HG03097 (cell line): ENCODE measurements around the gene RTP5.

Source experiments
- ATAC-seq: cut with Tn5 transposase; IDR thresholded peaks from one replicate; pipeline ENCODE4 v1.9.1; 2021; ENCODE audit not compliant: unreplicated experiment, low FRiP score

RTP5 gene

GRCh38 chr2:241857041-241857541 is 12.4 kb upstream of the RTP5 start:
- ATAC-seq = no peak

DNA sequence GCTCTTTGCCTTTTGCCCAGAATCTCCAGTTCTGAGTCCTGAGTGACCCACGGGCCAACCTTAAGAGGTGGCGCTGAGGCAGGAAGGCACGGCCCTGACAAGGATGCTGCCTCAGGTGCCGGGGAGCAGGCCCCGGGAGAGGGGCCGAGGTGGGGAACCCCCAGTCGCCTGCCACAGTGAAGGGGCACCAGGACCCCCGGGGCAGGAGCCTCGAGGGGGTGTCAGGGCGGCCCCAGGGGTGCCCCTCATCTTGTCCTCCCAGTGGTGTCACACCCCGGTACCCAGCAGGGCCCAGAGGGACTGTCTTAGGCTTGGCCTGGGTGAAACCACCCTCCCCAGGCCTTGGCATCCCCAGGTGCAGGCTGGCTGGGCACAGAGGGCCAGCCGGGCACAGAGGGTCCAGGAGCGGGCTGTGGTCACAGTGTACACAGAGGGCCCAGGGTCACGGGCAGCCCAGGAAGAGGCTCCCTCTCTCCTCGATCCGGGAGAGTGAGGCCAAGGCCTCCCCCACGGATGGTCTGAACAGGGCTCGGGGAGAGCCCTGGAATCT is 11.9 kb upstream of the RTP5 start:
- no peak for ATAC-seq

DNA sequence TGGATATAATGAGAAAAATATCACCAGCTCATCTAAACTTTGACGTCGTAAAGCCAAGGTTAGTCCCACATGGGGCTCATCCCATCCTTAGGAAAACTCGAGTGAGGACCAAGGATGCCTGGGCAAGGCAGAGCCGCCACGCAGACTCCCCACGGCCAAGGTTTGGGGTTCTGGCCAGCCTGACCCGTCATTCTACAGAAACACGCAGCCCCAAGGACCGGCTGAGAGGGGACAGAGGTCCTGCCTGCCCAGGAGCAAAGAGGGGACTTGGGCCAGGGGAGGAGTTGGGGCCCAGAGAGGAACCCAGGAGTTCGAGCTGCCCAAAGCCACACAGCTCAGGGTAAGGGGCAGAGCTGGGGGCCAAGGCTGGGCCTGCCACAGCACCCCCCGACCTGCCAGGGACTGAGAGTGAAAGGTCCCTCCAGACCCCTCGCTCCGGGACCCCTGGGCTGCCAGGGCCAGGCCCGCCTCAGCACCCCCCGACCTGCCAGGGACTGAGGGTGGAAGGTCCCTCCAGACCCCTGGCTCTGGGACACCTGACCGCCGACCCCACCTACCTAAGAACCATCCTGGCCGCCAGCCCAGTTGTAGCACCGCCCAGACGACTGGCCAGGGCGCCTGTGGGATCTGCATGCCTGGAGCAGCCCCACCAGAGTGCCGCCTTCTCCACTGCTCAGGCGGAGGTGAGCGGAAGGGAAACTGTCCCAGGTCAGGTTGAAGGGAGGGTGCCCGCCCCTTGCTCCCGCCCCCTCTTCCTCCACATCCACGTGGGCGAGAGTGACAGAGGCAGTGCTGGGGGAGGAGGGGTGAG is 11.1 kb upstream of the RTP5 start, which contains the start of gene PDCD1:
Gene PDCD1, minus strand, starts transcription at position 689 of the 811 bp plus-strand sequence. Its CDS starts 56 bp downstream, at position 633.
- ATAC-seq = no peak

- ATAC-seq = no peak
These were observed 10.5 kb upstream of the RTP5 start for GRCh38 chr2:241859017-241859435.

- no peak for ATAC-seq
These were observed 9.9 kb upstream of the RTP5 start for GRCh38 chr2:241859436-241860183.

DNA sequence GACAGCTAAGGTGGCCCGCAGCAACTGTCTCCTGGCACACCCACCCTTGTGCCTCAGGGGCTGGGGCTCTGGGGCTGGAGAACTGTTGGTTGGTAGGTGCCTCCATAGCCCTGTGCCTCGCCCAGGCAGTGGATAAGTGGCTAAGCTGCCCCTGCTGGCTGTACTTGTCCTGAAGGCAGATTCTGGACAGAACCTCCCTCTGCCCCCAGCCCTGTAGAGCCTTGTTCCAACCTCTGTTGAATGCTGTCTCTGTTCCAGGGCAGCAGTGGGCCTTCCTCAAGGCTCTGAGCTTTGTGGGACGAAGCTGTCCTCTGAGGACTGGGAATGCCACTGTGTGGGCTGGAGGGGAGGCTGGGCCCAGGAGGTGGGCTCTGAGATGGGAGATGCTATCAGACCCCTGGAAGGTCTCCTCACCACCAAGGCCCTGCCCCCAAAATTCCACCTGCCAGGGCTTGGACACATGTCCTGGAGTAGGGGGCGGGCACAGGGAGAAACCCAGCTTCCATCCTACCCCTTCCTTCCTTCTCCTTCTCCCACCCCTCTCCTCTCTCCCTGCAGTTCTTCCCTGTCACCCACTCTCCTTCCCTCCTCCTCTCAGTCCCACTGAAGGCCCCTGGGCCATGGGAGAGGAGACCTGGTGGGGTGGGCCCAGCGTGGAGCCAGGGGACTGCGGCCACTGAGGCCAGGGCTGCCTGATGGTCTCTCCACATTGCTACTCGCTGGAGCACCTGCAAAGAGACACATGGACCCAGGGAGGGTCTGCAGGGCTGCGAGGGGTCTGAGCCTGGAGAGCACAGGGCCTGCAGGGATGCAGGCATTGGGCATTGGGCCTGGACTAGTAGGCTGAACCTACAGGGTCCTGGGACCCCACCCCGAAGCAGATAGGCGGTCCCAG is 9.1 kb upstream of the RTP5 start:
- no peak for ATAC-seq

GRCh38 chr2:241861264-241861663 is 8.3 kb upstream of the RTP5 start:
- ATAC-seq = no peak

DNA sequence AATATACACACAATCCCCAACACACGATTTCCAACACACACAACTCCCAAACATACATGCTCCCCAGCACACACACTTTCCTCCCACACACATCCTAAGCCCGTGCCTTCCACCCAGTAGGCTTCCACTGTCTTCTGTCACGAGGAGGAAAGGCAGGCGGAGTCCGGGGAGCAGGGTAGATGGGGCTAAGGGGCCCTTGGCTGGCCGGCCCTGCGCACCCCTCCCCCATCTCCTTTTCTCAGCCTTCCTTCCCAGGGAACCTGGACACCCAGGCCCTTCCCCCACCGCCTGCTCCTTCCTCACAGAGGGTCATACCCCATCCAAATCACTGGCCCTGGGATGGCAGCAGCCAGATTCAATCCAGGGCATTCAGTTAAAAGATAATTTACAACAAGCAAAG is 7.4 kb upstream of the RTP5 start:
- ATAC-seq = no peak

DNA sequence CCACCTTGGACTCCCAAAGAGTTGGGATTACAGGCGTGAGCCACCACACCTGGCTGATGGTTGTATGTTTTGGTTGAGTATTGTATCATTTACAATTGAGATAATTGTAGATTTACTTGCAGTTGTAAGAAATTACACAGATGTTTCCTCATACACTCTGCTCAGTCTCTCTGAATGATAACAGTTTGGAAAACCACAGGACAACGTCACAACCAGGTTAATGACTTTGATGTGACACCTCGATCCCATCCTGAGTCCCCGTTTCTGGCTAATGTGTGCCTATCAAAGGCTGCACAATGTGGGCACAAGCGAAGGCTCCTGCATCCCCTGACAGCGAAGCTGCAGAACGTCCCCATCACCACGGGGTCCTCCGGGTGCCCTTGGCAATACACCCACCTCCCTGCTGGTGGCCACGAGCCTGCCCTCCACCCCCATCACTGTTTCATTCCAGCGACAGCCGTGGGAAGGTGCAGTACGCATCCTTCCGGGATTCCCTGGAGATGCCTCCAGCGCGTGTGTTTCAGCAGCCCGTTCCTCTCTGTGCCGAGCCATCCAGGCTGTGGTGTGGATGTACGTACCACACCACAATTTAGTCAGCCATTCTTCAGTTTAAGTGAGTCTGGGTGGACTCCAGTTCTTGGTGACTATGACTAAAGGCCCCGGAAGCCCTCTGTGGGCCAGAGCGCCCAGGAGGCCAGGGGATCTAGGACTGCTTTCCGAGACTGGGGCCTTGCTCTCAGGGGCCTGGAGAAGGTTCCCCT is 6.6 kb upstream of the RTP5 start:
- ATAC-seq = no peak

DNA sequence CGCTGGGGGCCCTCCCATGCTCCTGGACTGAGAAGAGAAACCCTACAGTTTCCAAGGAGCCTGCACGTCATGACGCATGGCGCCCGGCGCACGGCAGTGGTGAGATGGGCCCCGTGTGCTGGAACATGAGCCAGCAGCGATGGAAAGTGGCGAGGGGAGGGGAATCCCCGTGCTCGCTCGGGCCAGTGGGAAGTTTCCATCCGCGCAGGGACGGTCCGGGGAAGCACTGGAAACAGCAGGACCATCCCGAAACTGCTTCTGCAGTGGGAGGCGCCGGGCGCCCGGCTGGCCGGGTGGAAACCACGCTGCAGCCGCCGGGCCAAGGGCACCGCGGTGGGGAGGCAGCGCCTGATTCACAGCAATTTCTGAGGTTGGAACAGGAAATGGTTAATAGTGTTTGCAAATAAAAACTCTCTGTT is 6.0 kb upstream of the RTP5 start:
- ATAC-seq = no peak

DNA sequence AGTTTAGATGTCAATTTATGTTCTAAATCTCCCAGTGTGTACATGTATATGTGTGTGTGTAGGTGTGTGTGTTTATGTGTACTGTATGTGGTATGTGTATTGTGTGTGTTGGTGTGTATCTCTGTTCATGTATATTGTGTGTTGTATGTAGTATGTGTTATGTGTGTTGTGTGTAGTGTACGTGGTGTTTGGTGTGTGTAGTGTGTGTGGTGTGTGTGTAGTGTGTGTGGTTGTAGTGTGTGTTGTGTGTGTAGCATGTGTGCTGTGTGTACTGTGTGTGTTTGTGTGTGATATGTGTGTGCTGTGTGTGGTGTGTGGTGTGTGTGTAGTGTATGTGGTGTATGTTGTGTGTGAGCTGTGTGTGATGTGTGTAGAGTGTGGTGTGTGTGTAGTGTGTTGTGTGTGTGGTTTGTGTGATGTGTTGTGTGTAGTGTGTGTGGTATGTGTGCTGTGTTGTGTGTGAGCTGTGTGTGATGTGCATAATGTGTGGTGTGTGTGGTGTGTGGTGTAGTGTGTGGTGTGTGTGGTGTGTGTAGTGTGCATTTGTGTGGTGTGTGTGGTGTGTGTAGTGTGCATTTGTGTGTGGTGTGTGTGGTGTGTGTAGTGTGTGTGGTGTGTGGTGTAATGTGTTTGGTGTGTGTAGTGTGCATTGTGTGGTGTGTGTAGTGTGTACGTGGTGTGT is 5.2 kb upstream of the RTP5 start:
- ATAC-seq = no peak

GRCh38 chr2:241864850-241865213 is 4.7 kb upstream of the RTP5 start:
- ATAC-seq = no peak

DNA sequence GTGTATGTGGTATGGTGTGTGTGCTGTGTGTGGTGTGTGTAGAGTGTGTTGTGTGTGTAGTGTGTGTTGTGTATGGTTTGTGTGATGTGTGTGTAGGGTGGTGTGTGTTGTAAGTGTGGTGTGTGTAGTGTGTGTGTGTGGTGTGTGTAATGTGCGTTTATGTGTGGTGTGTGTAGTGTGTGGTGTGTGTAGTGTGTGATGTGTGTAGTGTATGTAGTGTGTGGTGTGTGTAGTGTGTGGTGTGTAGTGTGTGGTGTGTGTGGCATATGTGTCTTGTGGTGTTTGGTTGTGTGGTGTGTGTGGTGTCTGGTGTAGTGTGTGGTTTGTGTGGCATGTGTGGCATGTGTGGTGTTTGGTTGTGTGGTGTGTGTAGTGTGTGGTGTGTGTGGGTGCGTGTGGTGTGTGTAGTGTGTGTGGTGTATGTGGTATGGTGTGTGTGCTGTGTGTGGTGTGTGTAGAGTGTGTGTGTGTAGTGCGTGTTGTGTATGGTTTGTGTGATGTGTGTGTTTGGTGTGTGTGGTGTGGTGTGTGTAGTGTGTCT is 4.0 kb upstream of the RTP5 start:
- ATAC-seq = no peak

- ATAC-seq = no peak
These were observed 3.4 kb upstream of the RTP5 start for GRCh38 chr2:241865957-241866789.

DNA sequence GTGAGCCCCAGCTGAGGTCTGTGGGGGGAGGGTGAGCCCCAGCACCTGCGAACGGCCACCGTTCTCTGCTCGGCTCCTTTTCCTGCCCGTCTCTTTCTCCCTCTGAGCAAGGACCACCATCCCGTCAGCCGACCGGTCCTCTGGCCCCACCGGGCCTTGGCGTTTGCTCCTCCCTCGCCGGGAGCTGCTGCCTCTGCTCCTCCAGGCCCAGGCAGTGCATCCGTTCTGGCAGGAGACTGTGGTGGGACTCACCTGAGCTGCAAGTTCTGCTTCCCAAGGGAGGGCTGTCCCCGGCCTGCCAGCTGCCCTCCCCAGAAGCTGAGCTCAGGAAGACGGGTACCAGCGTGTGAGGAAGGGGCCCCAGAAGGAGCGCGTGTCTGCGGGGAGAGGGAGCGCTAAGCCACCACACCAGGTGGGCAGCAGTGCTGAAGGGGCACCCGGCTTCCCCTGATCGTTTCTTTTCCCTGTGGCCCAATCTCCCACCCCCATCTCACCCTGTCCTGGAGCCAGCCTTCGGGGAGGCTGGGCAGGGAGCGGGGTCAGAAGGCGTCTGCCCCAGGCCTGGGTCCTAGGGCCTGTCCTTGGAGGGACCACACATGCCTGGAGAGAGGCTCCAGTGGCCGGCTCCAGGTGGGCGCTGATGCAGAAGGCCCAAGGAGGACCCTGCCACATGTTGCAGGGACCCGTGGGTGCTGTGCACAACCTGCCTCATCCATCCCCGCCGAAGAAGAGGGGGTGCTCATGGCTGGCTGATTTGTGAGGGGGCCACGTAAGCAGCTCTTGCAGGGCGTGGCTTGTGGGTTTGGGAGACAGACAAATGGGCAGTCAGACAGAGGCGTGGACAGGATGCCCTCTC is 2.5 kb upstream of the RTP5 start:
- ATAC-seq = no peak

DNA sequence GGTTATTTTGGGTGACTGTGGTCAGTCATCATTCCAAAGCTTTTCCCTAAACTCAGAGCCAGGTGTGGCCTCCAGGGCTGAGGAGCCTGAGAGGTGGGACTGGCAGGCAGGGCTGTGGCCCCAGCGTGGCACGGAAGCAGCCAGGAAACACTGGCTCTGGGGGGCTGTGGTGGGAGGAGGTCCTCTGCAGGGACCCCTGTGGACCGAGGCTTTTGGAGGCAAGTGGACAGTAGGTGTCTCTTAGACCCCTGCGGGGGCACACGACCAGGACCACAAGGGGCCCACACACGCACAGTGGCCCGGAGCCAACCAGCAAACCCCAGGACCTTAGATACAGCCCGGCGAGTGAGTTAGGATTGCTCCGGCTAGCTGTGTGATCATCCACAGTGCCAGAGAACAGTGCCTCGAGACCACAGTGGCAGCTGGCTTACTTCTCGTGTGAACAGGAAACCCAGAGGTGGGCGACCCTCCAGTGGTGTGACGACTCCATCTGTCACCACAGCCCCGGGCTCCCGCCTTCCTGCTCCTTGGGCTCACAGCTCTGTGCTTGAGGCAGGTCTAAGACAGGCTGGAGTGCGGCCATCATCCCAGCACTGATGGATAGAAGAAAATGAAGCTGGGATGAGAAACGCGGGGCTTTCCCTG is 1.6 kb upstream of the RTP5 start:
- no peak for ATAC-seq

GRCh38 chr2:241868661-241869081 is 858 bp upstream of the RTP5 start:
- ATAC-seq = no peak
